T-helper 1 cell treated with Interleukin-12 subunit alpha and Interleukin-12 subunit beta and Interleukin-4 antibody, amounts not matched to agents 30 μg/mL and 1 μg/mL, for 36 hours (primary cell): ENCODE results near the gene FGF19.

Experiments
- H3K27ac Mint-ChIP-seq: one replicate; pipeline ENCODE4 v1.8.0; 2021; ENCODE audit warnings: mild to moderate bottlenecking, mixed read lengths
- H3K27me3 Mint-ChIP-seq: one replicate; pipeline ENCODE4 v1.8.0; 2021; ENCODE audit warnings: low read depth, mixed read lengths
- H3K36me3 Mint-ChIP-seq: one replicate; pipeline ENCODE4 v1.8.0; 2021; ENCODE audit warnings: low read depth, mixed read lengths
- H3K4me1 Mint-ChIP-seq: one replicate; pipeline ENCODE4 v1.8.0; 2021; ENCODE audit warnings: low read depth, mixed read lengths
- H3K4me3 Mint-ChIP-seq: one replicate; pipeline ENCODE4 v1.8.0; 2021; ENCODE audit warnings: mild to moderate bottlenecking, moderate library complexity, mixed read lengths
- H3K9me3 Mint-ChIP-seq: one replicate; pipeline ENCODE4 v1.8.0; 2021; ENCODE audit warnings: mixed read lengths

The FGF19 gene

GRCh38 chr11:69703768-69704507 is at the start of gene FGF19:
TSS of gene FGF19 (minus strand) at chr11:69704022. CDS start at chr11:69703876, 146 bp downstream.
- no peak within 1 kb of the TSS for H3K4me3 Mint-ChIP-seq
- H3K27me3 Mint-ChIP-seq = peaks cover 58% of the 10 kb centered on the region
- H3K27ac Mint-ChIP-seq = no peak within 1 kb of the TSS
- no peaks in the 10 kb centered on the region for H3K9me3 Mint-ChIP-seq
- H3K4me1 Mint-ChIP-seq = peaks cover 4% of the 10 kb centered on the region
- H3K36me3 Mint-ChIP-seq = no peaks in the 10 kb centered on the region

GRCh38 chr11:69752890-69753289 is 49.1 kb upstream of the FGF19 start:
- Mint-ChIP-seq H3K4me3 (no peak overlapping the region), H3K27ac (no peak overlapping the region), H3K9me3 (peaks cover 4% of the 10 kb centered on the region), H3K27me3 (no peaks in the 10 kb centered on the region), H3K36me3 (no peaks in the 10 kb centered on the region), H3K4me1 (no peaks in the 10 kb centered on the region)

- no peak overlapping the region for H3K27ac Mint-ChIP-seq
- H3K27me3 Mint-ChIP-seq = no peaks in the 10 kb centered on the region
- no peaks in the 10 kb centered on the region for H3K9me3 Mint-ChIP-seq
- H3K36me3 Mint-ChIP-seq = no peaks in the 10 kb centered on the region
- no peaks in the 10 kb centered on the region for H3K4me1 Mint-ChIP-seq
- no peak overlapping the region for H3K4me3 Mint-ChIP-seq
These were observed 47.2 kb upstream of the FGF19 start for GRCh38 chr11:69750875-69751597.

- Mint-ChIP-seq H3K27me3 (no peaks in the 10 kb centered on the region), H3K4me1 (no peaks in the 10 kb centered on the region), H3K9me3 (no peaks in the 10 kb centered on the region), H3K36me3 (no peaks in the 10 kb centered on the region), H3K27ac (no peak overlapping the region), H3K4me3 (no peak overlapping the region)
These were observed 46.5 kb upstream of the FGF19 start for GRCh38 chr11:69750108-69750850.

- no peaks in the 10 kb centered on the region for H3K27me3 Mint-ChIP-seq
- H3K27ac Mint-ChIP-seq = no peak overlapping the region
- H3K4me1 Mint-ChIP-seq = no peaks in the 10 kb centered on the region
These were observed 44.8 kb upstream of the FGF19 start for GRCh38 chr11:69748637-69749036.

GRCh38 chr11:69746752-69747742 is 43.2 kb upstream of the FGF19 start:
- Mint-ChIP-seq H3K27ac (no peak overlapping the region), H3K9me3 (no peaks in the 10 kb centered on the region), H3K4me3 (no peak overlapping the region), H3K36me3 (no peaks in the 10 kb centered on the region), H3K4me1 (no peaks in the 10 kb centered on the region), H3K27me3 (no peaks in the 10 kb centered on the region)

More at GRCh38 chr11:69748637-69749036, 44.8 kb upstream of the FGF19 start:
- H3K4me3 Mint-ChIP-seq = no peak overlapping the region
- H3K9me3 Mint-ChIP-seq = no peaks in the 10 kb centered on the region
- H3K36me3 Mint-ChIP-seq = no peaks in the 10 kb centered on the region

GRCh38 chr11:69746140-69746539 is 42.3 kb upstream of the FGF19 start:
- Mint-ChIP-seq H3K9me3 (no peaks in the 10 kb centered on the region), H3K27me3 (no peaks in the 10 kb centered on the region), H3K4me3 (no peak overlapping the region), H3K4me1 (no peaks in the 10 kb centered on the region), H3K27ac (no peak overlapping the region), H3K36me3 (no peaks in the 10 kb centered on the region)

GRCh38 chr11:69745201-69745600 is 41.4 kb upstream of the FGF19 start:
- H3K36me3 Mint-ChIP-seq = no peaks in the 10 kb centered on the region
- no peak overlapping the region for H3K4me3 Mint-ChIP-seq
- H3K4me1 Mint-ChIP-seq = no peaks in the 10 kb centered on the region
- H3K27ac Mint-ChIP-seq = no peak overlapping the region
- no peaks in the 10 kb centered on the region for H3K27me3 Mint-ChIP-seq
- no peaks in the 10 kb centered on the region for H3K9me3 Mint-ChIP-seq

GRCh38 chr11:69744435-69744834 is 40.6 kb upstream of the FGF19 start:
- Mint-ChIP-seq H3K4me3 (no peak overlapping the region), H3K27me3 (no peaks in the 10 kb centered on the region), H3K9me3 (no peaks in the 10 kb centered on the region), H3K4me1 (no peaks in the 10 kb centered on the region), H3K27ac (no peak overlapping the region), H3K36me3 (no peaks in the 10 kb centered on the region)

- H3K4me3 Mint-ChIP-seq = no peak overlapping the region
- H3K27me3 Mint-ChIP-seq = no peaks in the 10 kb centered on the region
- H3K27ac Mint-ChIP-seq = no peak overlapping the region
These were observed 31.0 kb upstream of the FGF19 start for GRCh38 chr11:69734841-69735240.

GRCh38 chr11:69734367-69734766 is 30.5 kb upstream of the FGF19 start:
- Mint-ChIP-seq H3K36me3 (no peaks in the 10 kb centered on the region), H3K9me3 (peaks cover 16% of the 10 kb centered on the region), H3K4me1 (no peaks in the 10 kb centered on the region), H3K27ac (no peak overlapping the region), H3K27me3 (no peaks in the 10 kb centered on the region), H3K4me3 (no peak overlapping the region)

More at GRCh38 chr11:69734841-69735240, 31.0 kb upstream of the FGF19 start:
- Mint-ChIP-seq H3K36me3 (no peaks in the 10 kb centered on the region), H3K9me3 (peaks cover 16% of the 10 kb centered on the region), H3K4me1 (no peaks in the 10 kb centered on the region)

- H3K4me3 Mint-ChIP-seq = no peak overlapping the region
- H3K36me3 Mint-ChIP-seq = no peaks in the 10 kb centered on the region
- H3K27me3 Mint-ChIP-seq = no peaks in the 10 kb centered on the region
- H3K27ac Mint-ChIP-seq = no peak overlapping the region
- H3K4me1 Mint-ChIP-seq = no peaks in the 10 kb centered on the region
- peaks cover 16% of the 10 kb centered on the region for H3K9me3 Mint-ChIP-seq
These were observed 29.1 kb upstream of the FGF19 start for GRCh38 chr11:69732910-69733309.

- Mint-ChIP-seq H3K36me3 (no peaks in the 10 kb centered on the region), H3K4me3 (no peak overlapping the region), H3K27ac (no peak overlapping the region), H3K27me3 (peaks cover 1% of the 10 kb centered on the region), H3K9me3 (peaks cover 16% of the 10 kb centered on the region), H3K4me1 (no peaks in the 10 kb centered on the region)
These were observed 27.3 kb upstream of the FGF19 start for GRCh38 chr11:69731110-69731509.

GRCh38 chr11:69730500-69730899 is 26.7 kb upstream of the FGF19 start:
- Mint-ChIP-seq H3K27ac (no peak overlapping the region), H3K4me1 (no peaks in the 10 kb centered on the region), H3K4me3 (no peak overlapping the region), H3K9me3 (peaks cover 16% of the 10 kb centered on the region), H3K27me3 (peaks cover 6% of the 10 kb centered on the region), H3K36me3 (no peaks in the 10 kb centered on the region)
